HepG2 (cell line): Measurements from ENCODE around the gene MDP1. TPM values are rescaled to one million over a fixed set of nuclear protein-coding genes. Genes with fewer than 3 reads are reported as not detected.

Experiments used
- CCDC6 ChIP-seq: sonication (generic); formaldehyde crosslinking; IDR thresholded peaks from 2 replicates; pipeline ENCODE4 v1.8.1; 2022; ENCODE audit warnings: mild to moderate bottlenecking, missing genetic modification reagents, moderate library complexity
- FOXK2 ChIP-seq: fragments of 450-650 bp; IDR thresholded peaks from 2 replicates; pipeline ENCODE4 v1.6.1; 2016
- HES4 ChIP-seq: sonication (generic); formaldehyde crosslinking; IDR thresholded peaks from 2 replicates; pipeline ENCODE4 v1.9.0; 2021; ENCODE audit warnings: mild to moderate bottlenecking, missing genetic modification reagents, borderline replicate concordance
- HHEX ChIP-seq: IDR thresholded peaks from 2 replicates; pipeline ENCODE4 v1.6.1; 2016; ENCODE audit warnings: control low read depth
- HNRNPH1 ChIP-seq: fragments of 200-400 bp; formaldehyde crosslinking; optimal IDR thresholded peaks from 2 replicates; pipeline ENCODE3; 2017; ENCODE audit warnings: mild to moderate bottlenecking, low read depth, low read length
- HOXD1 ChIP-seq: sonication (generic); formaldehyde crosslinking; IDR thresholded peaks from 2 replicates; pipeline ENCODE4 v1.5.0; 2020; ENCODE audit warnings: missing genetic modification reagents
- ISX ChIP-seq: sonication (generic); formaldehyde crosslinking; conservative IDR thresholded peaks from 2 replicates; pipeline ENCODE4 v1.5.0; 2020; ENCODE audit warnings: missing genetic modification reagents
- MTA1 ChIP-seq: sonication (generic); formaldehyde crosslinking; IDR thresholded peaks from 2 replicates; pipeline ENCODE4 v1.4.0; 2020; ENCODE audit warnings: missing genetic modification reagents, mild to moderate bottlenecking, borderline replicate concordance
- MTA3 ChIP-seq: sonication (generic); formaldehyde crosslinking; IDR thresholded peaks from 2 replicates; pipeline ENCODE4 v1.4.0; 2020; ENCODE audit warnings: missing genetic modification reagents
- RFXAP ChIP-seq: sonication (generic); formaldehyde crosslinking; IDR thresholded peaks from 2 replicates; pipeline ENCODE4 v1.4.0; 2020; ENCODE audit warnings: missing genetic modification reagents, borderline replicate concordance
- SMAD3 ChIP-seq: sonication (generic); formaldehyde crosslinking; IDR thresholded peaks from 2 replicates; pipeline ENCODE4 v1.4.0; 2020; ENCODE audit warnings: missing genetic modification reagents
- SNAPC2 ChIP-seq: sonication (generic); formaldehyde crosslinking; IDR thresholded peaks from 2 replicates; pipeline ENCODE4 v1.8.1; 2022; ENCODE audit warnings: mild to moderate bottlenecking, missing genetic modification reagents
- SNAPC5 ChIP-seq: sonication (generic); formaldehyde crosslinking; IDR thresholded peaks from 2 replicates; pipeline ENCODE4 v1.8.1; 2023; ENCODE audit warnings: mild to moderate bottlenecking, missing genetic modification reagents, borderline replicate concordance
- SPEN ChIP-seq: sonication (generic); formaldehyde crosslinking; IDR thresholded peaks from 2 replicates; pipeline ENCODE4 v1.5.1; 2020; ENCODE audit warnings: low read depth, mild to moderate bottlenecking, missing genetic modification reagents
- ZBTB20 ChIP-seq: sonication (generic); formaldehyde crosslinking; IDR thresholded peaks from 2 replicates; pipeline ENCODE4 v1.8.1; 2023; ENCODE audit warnings: missing genetic modification reagents, low read depth, mild to moderate bottlenecking, borderline replicate concordance
- ZBTB7B ChIP-seq: sonication (generic); formaldehyde crosslinking; IDR thresholded peaks from 2 replicates; pipeline ENCODE4 v1.4.0; 2020; ENCODE audit warnings: missing genetic modification reagents
- ZKSCAN1 ChIP-seq: fragments of 150-350 bp; IDR thresholded peaks from 2 replicates; pipeline ENCODE4 v1.6.1; 2014; ENCODE audit warnings: low read length
- ZNF274 ChIP-seq: sonication (generic); formaldehyde crosslinking; IDR thresholded peaks from 2 replicates; pipeline ENCODE4 v1.5.1; 2020; ENCODE audit warnings: mild to moderate bottlenecking, missing genetic modification reagents
- ZNF280D ChIP-seq: sonication (generic); formaldehyde crosslinking; IDR thresholded peaks from 2 replicates; pipeline ENCODE4 v1.5.1; 2020; ENCODE audit warnings: mild to moderate bottlenecking, missing genetic modification reagents
- ZNF367 ChIP-seq: sonication (generic); formaldehyde crosslinking; IDR thresholded peaks from 2 replicates; pipeline ENCODE4 v1.4.0; 2020; ENCODE audit warnings: missing genetic modification reagents, borderline replicate concordance
- ZNF547 ChIP-seq: sonication (generic); formaldehyde crosslinking; IDR thresholded peaks from 2 replicates; pipeline ENCODE4 v1.5.1; 2020; ENCODE audit warnings: mild to moderate bottlenecking, missing genetic modification reagents
- ZNF589 ChIP-seq: sonication (generic); formaldehyde crosslinking; conservative IDR thresholded peaks from 2 replicates; pipeline ENCODE4 v1.8.0; 2022; ENCODE audit warnings: mild to moderate bottlenecking, moderate library complexity, missing genetic modification reagents
- ZNF766 ChIP-seq: sonication (generic); formaldehyde crosslinking; IDR thresholded peaks from 2 replicates; pipeline ENCODE4 v1.5.0; 2020; ENCODE audit warnings: missing genetic modification reagents, borderline replicate concordance
- ZNF776 ChIP-seq: sonication (generic); formaldehyde crosslinking; IDR thresholded peaks from 2 replicates; pipeline ENCODE4 v1.4.0; 2020; ENCODE audit warnings: mild to moderate bottlenecking, missing genetic modification reagents
- ZSCAN20 ChIP-seq: sonication (generic); formaldehyde crosslinking; IDR thresholded peaks from 2 replicates; pipeline ENCODE4 v1.4.0; 2020; ENCODE audit warnings: missing genetic modification reagents, mild to moderate bottlenecking, borderline replicate concordance
- ZZZ3 ChIP-seq: sonication (generic); formaldehyde crosslinking; IDR thresholded peaks from 2 replicates; pipeline ENCODE4 v1.4.0; 2020; ENCODE audit warnings: missing genetic modification reagents, mild to moderate bottlenecking, borderline replicate concordance
- polyA plus RNA-seq, 8 experiments: library from polyadenylated mRNA; depleted of rRNA in 3 of 8; stranded (reverse) in 7 of 8; unstranded in 1 of 8; fragments of >200 nt; fragmentation: Illumina TruSeq in 4 of 8; extraction: Trizol in 4 of 8; gene quantifications; 2 replicates each; pipeline versions ENCODE4 v1.2.1 to v1.2.3, GENCODE V29; 2011 to 2016; ENCODE audit warnings: low read depth in 4 of 8, missing spikeins in 1 of 8, mixed read lengths in 1 of 8; ENCODE audit not compliant: insufficient read depth in 1 of 8
- total RNA-seq, 5 experiments: library from RNA; depleted of rRNA; stranded (reverse); fragments of >200 nt; fragmentation: Illumina TruSeq; extraction: Trizol; gene quantifications; 2 replicates each; pipeline ENCODE4 v1.2.3, GENCODE V29; 2016; ENCODE audit warnings: low read depth in 1 of 5

Gene MDP1
- total and polyA plus RNA-seq, 2 of the 13 experiments (the other 11 are each of a cell fraction or from before 2014, with no cell fraction given) = 44.1 to 48.7 TPM

DNA sequence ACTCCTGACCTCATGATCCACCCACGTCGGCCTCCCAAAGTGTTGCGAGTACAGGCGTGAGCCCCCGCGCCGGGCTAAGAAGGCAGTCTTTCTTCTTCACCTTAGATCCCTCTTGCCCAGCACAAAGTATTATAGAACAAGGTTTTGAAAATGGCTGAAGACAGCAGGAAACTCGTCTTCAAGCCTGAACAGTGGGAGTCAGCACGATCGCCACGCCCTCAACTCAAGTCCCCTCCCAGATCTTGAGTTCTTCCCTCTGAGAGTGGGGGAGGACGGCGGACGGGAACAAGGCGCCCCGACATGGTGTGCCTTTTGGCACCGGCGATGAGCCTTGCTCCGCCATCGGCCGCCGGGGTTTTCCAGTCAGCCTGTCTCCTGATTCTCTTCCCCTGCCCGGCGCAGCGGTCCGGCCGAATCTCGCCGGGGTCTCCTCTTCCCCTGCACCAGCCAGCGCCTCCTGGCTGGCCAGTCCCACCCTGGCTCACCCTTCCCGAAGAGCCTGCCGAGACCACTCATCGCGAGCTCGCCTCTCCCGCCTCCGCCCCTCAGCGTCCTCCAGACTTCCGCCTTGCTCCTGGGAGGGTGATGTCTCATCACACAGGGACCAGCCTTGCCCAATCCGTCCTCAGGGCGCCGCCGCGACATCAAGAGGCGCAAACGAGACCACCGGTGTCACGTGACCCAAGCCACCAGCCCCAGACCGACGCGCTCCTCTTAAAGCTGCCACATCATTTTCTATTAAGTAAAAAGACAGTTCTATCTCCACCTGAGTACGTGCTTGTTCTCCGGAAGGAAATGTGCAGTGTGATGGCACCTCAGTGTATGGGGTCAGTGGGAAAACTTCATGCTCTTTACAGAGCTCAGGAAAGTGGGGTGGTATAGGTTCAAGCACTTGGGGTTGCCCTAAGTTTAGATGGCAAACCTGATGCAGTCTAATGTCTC is 2.7 kb downstream of the MDP1 start, which contains the start of gene CHMP4A (continued):
- TF ChIP-seq MTA3 (no peak), MTA1 (CRISPR knock-in tag) (peak; percentile 99), ISX (no peak), HNRNPH1 (peak; percentile 95), SPEN (peak; percentile 99), RFXAP (CRISPR knock-in tag) (peak; percentile 98), ZNF589 (peak; percentile 69; the same call in 1 of the 2 replicates), FOXK2 (peak; percentile 86), SNAPC5 (peak; percentile 83), ZBTB7B (CRISPR knock-in tag) (peak; percentile 83), ZBTB20 (CRISPR knock-in tag) (peak; percentile 91), ZNF280D (CRISPR knock-in tag) (peak; percentile 94), HES4 (CRISPR knock-in tag) (no peak; the same call in 1 of the 2 replicates), ZNF274 (CRISPR knock-in tag) (peak; percentile 99), CCDC6 (CRISPR knock-in tag) (no peak), ZNF766 (CRISPR knock-in tag) (peak; percentile 98), ZSCAN20 (CRISPR knock-in tag) (peak; percentile 92; the same call in 1 of the 2 replicates), HHEX (CRISPR knock-in tag) (peak; percentile 58; the same call in 1 of the 2 replicates), ZZZ3 (peak; percentile 92), HOXD1 (CRISPR knock-in tag) (peak; percentile 87), ZNF776 (CRISPR knock-in tag) (peak; percentile 98), ZNF547 (peak; percentile 98), ZNF367 (CRISPR knock-in tag) (peak; percentile 93), SNAPC2 (CRISPR knock-in tag) (peak; percentile 75; the same call in 1 of the 2 replicates), ZKSCAN1 (no peak), SMAD3 (CRISPR knock-in tag) (peak; percentile 98; the same call in 1 of the 2 replicates)
